KBM-7 (cell line): ENCODE measurements around the gene RNASE11.

ENCODE experiments used
- DNase-seq: peaks from one replicate; pipeline ENCODE4 v3.0.0-alpha.2; 2015
- in situ Hi-C: fragments of 300-500 bp; cut with MboI; formaldehyde crosslinking; loops from 2 replicates; pipeline ENCODE4 v1.14.3; 2020; ENCODE audit warnings: low sequenced_read_pairs, low pct_unique_long_range_greater_than_20kb, mixed read lengths

Gene RNASE11

DNA sequence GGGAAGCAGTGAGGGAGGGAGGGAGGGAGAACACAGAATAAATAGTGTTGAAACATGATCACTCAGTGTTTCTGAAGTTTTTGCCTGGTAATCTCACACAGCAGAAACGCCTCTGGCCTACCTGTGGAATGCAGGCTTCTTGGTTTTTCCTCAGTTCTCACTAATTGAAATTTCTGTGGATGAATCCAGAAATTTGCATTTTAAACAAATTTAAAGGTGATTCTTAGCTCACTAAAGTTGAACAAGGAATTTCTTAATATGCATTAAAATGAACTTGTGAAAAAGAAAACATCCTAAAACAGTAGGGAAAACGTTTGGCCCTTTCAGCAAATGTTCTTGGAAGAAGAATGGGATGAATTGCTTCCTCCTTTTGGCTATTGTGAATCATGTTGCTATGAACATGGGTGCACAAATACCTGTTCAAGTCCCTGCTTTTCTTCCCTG is 28.3 kb downstream of the RNASE11 start:
- DNase-seq = no peak
- in situ Hi-C loops = no loop called here

DNA sequence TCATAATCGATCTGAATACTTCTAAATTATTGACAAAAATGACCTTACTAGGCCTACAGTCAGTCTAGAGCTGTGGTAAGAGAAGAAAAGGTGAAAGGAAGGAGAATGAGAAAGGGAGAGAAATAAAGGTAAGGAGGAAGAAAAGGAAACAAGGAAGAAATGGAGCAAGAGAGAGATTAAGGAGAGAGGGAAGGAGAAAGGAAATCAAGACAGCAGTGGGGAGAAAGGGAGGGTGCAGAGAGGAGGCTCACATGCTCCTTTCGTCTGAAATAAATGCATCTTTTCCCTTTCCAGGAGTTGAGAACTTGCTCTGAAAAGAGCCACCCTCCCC is 30.6 kb downstream of the RNASE11 start:
- no peak for DNase-seq
- in situ Hi-C loops = no loop called here

DNA sequence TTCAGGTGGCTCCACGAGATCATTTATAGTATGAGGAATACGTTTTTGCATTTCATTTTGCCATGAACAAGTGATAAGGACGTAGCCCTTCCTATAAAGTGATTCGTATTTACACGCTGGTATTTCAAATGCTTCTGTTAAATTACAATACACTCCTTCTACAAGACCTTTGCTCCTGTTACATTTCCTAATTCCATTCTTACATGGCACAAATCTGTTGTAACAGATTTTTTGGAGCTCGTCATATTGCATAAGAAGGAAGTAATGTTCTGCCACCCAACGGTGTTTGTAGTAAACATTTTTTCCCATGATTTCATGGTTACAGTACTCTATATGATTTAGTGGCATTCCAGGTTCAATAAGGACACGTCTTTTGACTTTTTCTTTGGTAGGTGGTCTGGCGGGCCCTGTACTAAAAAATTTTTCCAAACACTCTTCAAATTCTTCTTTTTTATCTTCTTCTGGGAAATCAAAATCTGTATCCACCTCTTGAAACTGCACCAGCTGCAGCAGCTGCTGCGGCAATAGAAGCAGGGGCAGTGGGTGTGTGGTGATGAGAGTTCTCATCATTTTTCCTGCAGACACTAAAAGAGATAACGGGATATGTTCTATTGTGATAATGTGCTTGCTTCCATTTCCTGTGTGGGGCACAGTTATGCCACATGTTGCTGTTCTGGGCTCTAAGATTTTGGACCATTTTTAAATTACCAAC is 31.1 kb downstream of the RNASE11 start:
- no peak for DNase-seq
- in situ Hi-C loops = no loop called here

DNA sequence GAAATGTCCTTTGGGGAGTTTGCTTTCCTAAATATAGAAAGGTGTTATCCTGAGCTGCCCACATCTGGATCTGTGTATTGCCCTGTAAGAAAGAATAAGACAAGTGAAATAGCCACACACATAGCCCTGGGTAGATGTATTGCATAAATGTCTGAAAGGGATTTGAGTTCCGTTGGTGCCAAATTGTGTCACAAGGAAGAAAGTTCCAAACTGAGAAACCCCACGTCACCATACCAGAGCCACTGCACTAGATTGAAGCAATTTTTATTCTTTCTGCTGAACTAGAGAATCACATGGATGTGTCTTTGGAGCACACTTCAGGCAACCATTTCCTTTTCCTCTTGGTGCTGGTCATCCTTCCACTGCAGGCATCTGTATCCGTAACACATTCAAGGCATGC is 32.0 kb downstream of the RNASE11 start:
- in situ Hi-C loops = no loop called here
- DNase-seq = no peak

DNA sequence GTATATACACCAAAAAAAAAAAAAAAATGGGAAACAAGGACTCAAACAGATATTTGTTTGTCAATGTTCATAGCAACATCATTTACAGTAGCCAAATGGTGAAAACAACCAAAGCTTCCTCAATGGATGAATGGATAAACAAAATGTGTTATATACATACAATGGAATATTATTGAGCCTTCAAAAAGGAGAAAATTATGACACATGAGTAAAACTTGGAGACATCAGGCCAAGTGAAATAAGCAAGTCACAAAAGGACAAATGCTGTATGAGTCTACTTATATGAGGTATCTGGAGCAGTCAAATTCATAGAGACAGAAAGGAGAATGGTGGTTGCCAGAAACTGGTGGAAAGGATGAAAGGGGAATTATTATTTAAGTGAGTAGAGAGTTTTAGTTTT is 34.8 kb downstream of the RNASE11 start:
- no peak for DNase-seq
- in situ Hi-C loops = no loop called here

DNA sequence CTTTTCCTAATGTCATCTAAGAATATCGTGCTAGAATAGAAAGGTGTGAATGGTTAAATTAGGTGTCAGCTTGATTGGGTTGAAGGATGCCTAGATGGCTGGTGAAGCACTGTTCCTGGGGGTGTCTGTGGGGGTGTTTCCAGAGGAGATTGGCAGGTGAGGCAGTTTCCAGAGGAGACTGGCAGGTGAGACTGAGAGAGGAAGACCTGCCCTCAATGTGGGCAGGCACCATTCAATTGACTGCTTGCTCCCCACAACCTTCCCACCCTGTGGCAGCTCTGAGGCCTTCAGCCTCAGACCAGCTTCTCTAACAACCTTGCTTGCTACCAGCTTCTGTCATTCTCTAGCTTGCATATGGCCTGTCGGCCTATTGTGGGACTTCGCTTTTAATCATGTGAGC is 36.2 kb downstream of the RNASE11 start:
- no peak for DNase-seq
- in situ Hi-C loops = no loop called here

DNA sequence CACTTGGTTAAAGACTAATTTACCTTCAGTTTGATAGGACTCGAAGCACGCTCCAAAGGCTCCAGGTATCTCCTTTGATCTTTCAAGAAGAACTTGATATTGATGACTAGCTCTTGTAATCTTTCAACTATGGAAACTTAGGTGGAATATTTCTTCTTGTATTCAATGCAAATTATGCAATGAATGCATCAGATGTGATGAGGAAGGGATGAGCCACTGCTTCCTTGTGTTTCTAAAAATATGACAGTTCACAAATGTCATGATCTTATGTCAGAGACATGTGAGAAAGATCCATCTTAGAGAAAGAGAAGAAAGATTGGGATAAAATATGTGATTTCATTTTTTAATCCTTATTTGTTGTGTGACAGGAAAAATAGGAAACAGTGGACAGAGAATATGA is 36.9 kb downstream of the RNASE11 start:
- DNase-seq = no peak
- in situ Hi-C loops = no loop called here

DNA sequence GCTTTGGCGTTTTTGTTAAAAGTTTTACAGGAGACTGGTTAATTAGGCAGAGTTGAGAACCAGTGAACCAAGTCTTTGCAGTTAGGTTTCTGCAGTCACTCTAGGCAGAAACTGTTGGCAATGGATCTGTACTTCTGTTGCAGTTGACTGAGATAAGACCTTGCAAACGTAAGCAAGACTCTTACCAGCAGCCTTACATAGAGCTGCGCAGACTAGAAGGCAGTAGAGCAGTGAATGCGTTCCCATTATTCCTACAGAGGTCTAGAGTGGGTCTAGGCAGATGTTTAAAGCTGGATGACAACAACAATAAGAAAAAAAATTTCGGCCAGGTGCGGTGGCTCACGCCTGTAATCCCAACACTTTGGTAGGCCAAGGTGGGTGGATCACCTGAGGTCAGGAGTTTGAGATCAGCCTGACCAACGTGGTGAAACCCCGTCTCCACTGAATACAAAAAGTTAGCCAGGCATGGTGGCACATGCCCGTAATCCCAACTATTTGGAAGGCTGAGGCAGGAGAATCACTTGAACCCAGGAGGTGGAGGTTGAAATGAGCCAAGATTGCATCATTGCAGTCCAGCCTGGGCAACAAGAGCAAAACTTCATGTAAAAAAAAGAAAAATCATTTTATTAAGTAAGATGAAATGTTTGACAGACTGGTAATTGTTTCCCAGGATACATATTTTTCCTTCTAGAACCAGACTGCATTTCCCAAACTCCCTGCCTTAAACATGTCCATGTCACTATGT is 39.2 kb downstream of the RNASE11 start:
- DNase-seq = no peak
- in situ Hi-C loops = no loop called here

DNA sequence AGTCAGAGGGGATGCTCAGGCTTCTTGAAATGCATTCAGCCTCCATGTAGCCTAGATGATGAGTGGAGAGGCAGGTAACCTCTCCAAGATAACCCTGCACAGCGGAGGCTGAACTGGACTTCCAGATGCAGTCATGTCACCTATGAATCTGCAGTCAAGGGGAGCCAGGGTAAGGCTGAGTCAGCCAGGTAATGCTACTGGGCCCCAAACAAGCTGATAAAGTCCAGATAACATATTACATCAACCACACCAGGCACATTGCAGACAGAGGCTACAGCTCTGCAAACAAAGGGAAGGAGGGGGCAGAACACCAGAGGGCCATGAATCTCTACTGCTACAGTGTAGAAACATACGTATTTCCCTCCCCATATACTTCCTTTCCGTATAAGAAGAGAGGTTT is 40.9 kb downstream of the RNASE11 start:
- in situ Hi-C loops = no loop called here
- DNase-seq = no peak

DNA sequence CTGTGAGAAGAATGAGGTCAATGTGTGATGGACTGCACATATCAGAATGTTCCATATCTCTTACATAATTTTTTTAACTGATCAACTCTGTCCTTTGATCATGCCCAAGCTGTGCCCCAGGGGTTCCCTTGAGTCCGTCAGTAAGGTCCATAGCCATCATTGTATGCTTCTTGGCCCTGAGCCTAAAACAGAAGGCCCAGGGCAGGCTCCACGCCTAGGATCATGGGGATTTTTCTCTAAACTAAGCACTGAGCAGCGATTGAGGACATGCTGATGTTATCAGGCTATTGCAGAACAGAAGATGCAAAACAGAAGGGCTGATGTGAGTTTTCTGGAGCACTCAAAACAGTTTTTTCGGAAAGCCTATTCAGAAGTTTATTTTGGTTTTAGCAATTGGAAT is 47.9 kb downstream of the RNASE11 start:
- in situ Hi-C loops = no loop called here
- no peak for DNase-seq
